KMS-11 (cell line): ENCODE data around the gene FAU.
A peak's percentile ranks its signal among the peaks of the same experiment; 100 is the strongest.

Source experiments
- H2AFZ ChIP-seq: fragments of 200-600 bp; sonication (generic); 2 replicates; pipeline ENCODE4 v1.6.1; 2016; ENCODE audit warnings: antibody characterized with exemption, mixed run types, low read depth
- H3K27ac ChIP-seq: fragments of 200-600 bp; sonication (generic); 2 replicates; pipeline ENCODE4 v1.6.1; 2016; ENCODE audit warnings: mild to moderate bottlenecking, mixed run types
- H3K27me3 ChIP-seq: fragments of 200-600 bp; sonication (generic); 2 replicates; pipeline ENCODE4 v1.6.1; 2017; ENCODE audit warnings: mild to moderate bottlenecking, low read depth, mixed run types, moderate library complexity; ENCODE audit not compliant: insufficient read depth
- H3K36me3 ChIP-seq: fragments of 200-600 bp; sonication (generic); 2 replicates; pipeline ENCODE4 v1.6.1; 2017; ENCODE audit warnings: mild to moderate bottlenecking, mixed run types; ENCODE audit not compliant: insufficient read depth
- H3K4me1 ChIP-seq: fragments of 200-600 bp; sonication (generic); 2 replicates; pipeline ENCODE4 v1.6.1; 2016; ENCODE audit warnings: mild to moderate bottlenecking, low read depth, mixed run types; ENCODE audit not compliant: poor library complexity, severe bottlenecking
- H3K4me2 ChIP-seq: fragments of 200-600 bp; sonication (generic); 2 replicates; pipeline ENCODE4 v1.7.0; 2016; ENCODE audit warnings: mild to moderate bottlenecking, mixed run types
- H3K4me3 ChIP-seq: fragments of 200-600 bp; sonication (generic); IDR thresholded peaks from 2 replicates; pipeline ENCODE4 v1.6.1; 2017; ENCODE audit warnings: low read depth, low read length, mixed read lengths; ENCODE audit not compliant: insufficient read depth
- H3K79me2 ChIP-seq: fragments of 200-600 bp; sonication (generic); 2 replicates; pipeline ENCODE4 v1.6.1; 2016; ENCODE audit warnings: low read depth, mixed run types; ENCODE audit not compliant: insufficient read depth
- H3K9ac ChIP-seq: fragments of 200-600 bp; sonication (generic); 2 replicates; pipeline ENCODE4 v1.6.1; 2016; ENCODE audit warnings: mild to moderate bottlenecking, mixed run types
- H4K20me1 ChIP-seq: fragments of 200-600 bp; sonication (generic); 2 replicates; pipeline ENCODE4 v1.6.1; 2016; ENCODE audit warnings: mild to moderate bottlenecking, mixed run types; ENCODE audit not compliant: insufficient read depth
- TF ChIP-seq, protein P1 (sequence below): fragments of 200-600 bp; sonication (generic); conservative IDR thresholded peaks from 2 replicates; pipeline ENCODE4 v1.6.1; 2017; ENCODE audit warnings: low read depth, mild to moderate bottlenecking, antibody characterized with exemption, low read length, moderate library complexity, mixed read lengths

Gene FAU

DNA sequence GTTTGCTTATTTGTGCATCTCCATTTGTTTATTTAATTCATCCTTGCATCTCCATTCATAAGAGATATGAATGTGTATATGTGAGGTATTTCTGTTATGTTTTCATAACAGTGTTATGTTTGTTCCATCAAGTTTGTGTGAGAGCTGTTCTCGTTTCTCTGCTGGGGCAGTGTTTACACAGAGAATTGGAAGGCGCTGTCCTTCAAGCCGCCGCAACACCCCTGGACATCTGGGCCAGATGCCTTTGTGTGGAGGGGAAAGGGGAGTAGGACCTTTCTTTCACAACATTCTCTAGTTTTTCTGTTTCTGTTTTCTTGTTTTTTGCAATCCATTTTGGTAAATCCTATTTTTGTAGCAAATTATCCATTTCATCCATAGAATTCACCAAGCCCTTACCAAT, 17.3 kb downstream of the FAU start:
- Histone ChIP-seq H3K79me2 (peaks cover 5% of the 10 kb centered on the region; the same call in 1 of the 2 replicates), H3K9ac (no peak overlapping the region), H2AFZ (no peak overlapping the region), H3K27ac (no peak overlapping the region), H3K27me3 (no peaks in the 10 kb centered on the region), H3K4me2 (no peak overlapping the region), H3K4me3 (no peak overlapping the region), H3K36me3 (no peaks in the 10 kb centered on the region), H3K4me1 (peaks cover 14% of the 10 kb centered on the region), H4K20me1 (no peaks in the 10 kb centered on the region)
- TF ChIP-seq, protein P1, sequence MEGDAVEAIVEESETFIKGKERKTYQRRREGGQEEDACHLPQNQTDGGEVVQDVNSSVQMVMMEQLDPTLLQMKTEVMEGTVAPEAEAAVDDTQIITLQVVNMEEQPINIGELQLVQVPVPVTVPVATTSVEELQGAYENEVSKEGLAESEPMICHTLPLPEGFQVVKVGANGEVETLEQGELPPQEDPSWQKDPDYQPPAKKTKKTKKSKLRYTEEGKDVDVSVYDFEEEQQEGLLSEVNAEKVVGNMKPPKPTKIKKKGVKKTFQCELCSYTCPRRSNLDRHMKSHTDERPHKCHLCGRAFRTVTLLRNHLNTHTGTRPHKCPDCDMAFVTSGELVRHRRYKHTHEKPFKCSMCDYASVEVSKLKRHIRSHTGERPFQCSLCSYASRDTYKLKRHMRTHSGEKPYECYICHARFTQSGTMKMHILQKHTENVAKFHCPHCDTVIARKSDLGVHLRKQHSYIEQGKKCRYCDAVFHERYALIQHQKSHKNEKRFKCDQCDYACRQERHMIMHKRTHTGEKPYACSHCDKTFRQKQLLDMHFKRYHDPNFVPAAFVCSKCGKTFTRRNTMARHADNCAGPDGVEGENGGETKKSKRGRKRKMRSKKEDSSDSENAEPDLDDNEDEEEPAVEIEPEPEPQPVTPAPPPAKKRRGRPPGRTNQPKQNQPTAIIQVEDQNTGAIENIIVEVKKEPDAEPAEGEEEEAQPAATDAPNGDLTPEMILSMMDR: no peak

DNA sequence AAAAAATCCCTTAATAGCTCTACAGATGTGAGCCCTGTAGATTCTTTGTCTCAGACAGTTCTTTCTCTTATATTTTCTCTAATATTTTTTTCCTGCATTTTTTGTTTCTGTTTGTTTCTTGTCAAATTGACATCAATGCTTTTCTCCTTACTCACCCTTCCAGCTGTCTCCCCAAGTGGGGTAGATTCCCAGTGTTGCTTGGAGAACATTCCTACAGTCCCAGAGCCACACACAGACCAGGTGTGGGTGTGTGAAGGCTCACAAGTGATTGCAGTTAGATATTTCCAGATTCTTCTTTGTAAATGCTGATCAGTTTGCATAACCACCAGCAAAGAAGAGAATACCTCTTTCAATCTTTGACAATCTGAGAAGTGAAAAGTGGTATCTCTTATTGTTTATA, 18.5 kb downstream of the FAU start:
- no peaks in the 10 kb centered on the region for H4K20me1 ChIP-seq
- no peaks in the 10 kb centered on the region for H3K27me3 ChIP-seq
- peaks cover 18% of the 10 kb centered on the region for H3K4me1 ChIP-seq
- no peak overlapping the region for H3K27ac ChIP-seq
- H3K4me2 ChIP-seq: no peak overlapping the region
- no peak overlapping the region for H3K4me3 ChIP-seq
- TF ChIP-seq, protein P1: no peak
- peaks cover 16% of the 10 kb centered on the region; the same call in 1 of the 2 replicates for H3K79me2 ChIP-seq
- H3K9ac ChIP-seq: no peak overlapping the region
- H3K36me3 ChIP-seq: no peaks in the 10 kb centered on the region
- H2AFZ ChIP-seq: no peak overlapping the region

DNA sequence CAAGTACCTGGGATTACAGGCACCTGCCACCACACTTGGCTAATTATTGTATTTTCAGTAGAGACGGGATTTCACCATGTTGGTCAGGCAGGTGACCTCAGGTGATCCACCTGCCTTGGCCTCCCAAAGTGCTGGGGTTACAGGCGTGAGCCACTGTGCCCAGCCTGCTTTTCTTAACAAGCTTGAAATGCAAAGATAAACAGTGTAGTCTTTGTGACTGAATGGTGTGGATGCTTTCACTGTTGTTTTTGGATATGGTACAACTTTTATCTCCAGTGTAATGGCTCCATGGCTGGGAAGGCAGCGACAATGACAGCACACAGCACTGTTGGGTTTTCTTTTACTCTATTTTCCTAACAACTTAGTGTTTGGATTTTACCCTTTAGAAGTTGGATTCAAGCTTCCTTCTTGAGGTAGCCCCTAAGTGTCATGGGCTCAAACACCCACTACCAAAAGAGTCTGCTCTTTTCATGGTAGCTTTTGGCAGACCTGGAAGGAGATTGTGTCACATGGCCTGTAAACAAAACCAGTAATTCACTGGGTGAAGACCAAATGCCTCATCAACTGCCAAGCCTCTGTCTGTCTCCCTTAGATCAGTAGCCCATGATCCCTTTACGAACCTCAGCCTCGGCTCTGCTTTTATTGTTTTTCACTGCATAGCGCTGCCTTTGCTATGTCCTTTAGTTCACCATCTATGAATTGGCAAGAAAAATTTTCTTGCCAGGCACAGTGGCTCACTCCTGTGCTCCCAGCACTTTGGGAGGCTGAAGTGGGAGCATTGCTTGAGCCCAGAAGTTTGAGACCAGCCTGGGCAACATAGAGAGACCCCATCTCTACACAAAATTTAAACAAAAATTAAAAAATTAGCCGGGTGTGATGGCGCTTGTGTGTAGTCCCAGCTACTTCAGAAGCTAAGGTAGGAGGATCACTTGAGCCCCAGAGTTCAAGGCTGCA, 19.5 kb downstream of the FAU start:
- no peaks in the 10 kb centered on the region for H3K27me3 ChIP-seq
- no peaks in the 10 kb centered on the region for H4K20me1 ChIP-seq
- peaks cover 27% of the 10 kb centered on the region for H3K4me1 ChIP-seq
- H3K27ac ChIP-seq: no peak overlapping the region
- no peaks in the 10 kb centered on the region for H3K36me3 ChIP-seq
- H3K4me2 ChIP-seq: no peak overlapping the region
- no peak overlapping the region for H3K4me3 ChIP-seq
- no peak overlapping the region for H2AFZ ChIP-seq
- H3K79me2 ChIP-seq: peaks cover 24% of the 10 kb centered on the region; the same call in 1 of the 2 replicates
- no peak overlapping the region for H3K9ac ChIP-seq
- TF ChIP-seq, protein P1: no peak

DNA sequence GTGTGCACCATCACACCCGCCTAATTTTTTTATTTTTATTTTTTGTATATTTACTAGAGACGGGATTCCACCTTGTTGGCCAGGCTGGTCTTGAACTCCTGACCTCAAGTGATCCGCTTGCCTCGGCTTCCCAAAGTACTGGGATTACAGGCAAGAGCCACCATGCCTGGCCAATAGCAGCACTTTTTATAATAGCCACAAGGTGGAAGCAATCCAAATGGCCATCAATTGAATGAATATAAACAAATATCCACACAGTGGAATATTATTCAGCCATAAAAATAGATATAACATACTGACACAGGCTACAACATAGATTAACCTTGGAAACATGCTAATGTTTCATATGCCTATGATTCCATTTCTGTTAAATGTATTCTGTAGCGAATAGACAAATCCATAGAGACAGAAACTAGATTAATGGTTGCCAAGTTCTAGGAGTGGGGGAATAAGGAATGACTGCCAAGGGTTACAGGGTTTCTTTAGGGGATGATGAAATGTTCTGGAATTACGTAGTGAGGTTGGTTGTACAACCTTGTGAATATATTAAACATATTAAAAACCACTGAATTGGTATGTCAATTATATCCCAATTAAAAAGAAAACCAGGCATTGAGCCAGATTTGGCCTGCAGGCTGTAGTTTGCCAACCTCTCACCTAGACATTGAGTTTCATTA, 21.1 kb downstream of the FAU start:
- Histone ChIP-seq H2AFZ (no peak overlapping the region), H3K9ac (no peak overlapping the region), H3K36me3 (no peaks in the 10 kb centered on the region), H3K27ac (no peak overlapping the region), H4K20me1 (no peaks in the 10 kb centered on the region), H3K4me2 (no peak overlapping the region), H3K4me3 (no peak overlapping the region), H3K4me1 (peaks cover 35% of the 10 kb centered on the region), H3K79me2 (peaks cover 31% of the 10 kb centered on the region; the same call in 1 of the 2 replicates), H3K27me3 (no peaks in the 10 kb centered on the region)
- TF ChIP-seq, protein P1: peak; percentile 35; the same call in 1 of the 2 replicates
